A172 (cell line): ENCODE results near the gene MRC1. TPM values are rescaled to one million over a fixed set of nuclear protein-coding genes. Genes with fewer than 3 reads are reported as not detected.
"Not testable (repeated sequence)": the region's sequence is repeated elsewhere in the genome, so short reads cannot be mapped to it uniquely, and the experiment has no call there.

Source experiments
- DNase-seq: peaks from one replicate; pipeline ENCODE4 v3.0.0-alpha.2; 2015; ENCODE audit warnings: low spot score
- total RNA-seq: library from RNA; depleted of rRNA; stranded (reverse); fragments of >200 nt; shearing (Covaris generic); gene quantifications from 2 replicates; pipeline ENCODE4 v1.2.3, GENCODE V29; 2014

MRC1 gene
- total RNA-seq, 1 experiment from 2014 or later: not detected

DNA sequence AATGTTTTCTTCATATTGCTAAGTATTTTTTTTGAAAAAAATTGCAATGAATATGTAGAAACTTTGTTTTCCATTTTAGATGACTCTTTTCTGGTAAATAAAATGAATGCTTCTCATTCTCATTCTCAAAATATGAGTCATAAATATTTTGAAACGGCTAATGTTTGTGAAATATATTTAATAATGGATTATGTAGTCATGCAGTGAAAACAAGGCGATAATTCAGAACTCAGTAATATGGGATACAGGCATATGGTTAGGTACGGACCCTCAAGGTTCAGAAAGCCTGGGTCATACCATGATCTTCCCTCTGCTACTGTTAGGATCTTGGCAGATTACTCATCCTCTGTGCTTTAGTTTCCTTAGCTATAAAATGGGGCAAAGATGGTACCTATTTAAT, 96.3 kb downstream of the MRC1 start:
- DNase-seq: no peak

DNA sequence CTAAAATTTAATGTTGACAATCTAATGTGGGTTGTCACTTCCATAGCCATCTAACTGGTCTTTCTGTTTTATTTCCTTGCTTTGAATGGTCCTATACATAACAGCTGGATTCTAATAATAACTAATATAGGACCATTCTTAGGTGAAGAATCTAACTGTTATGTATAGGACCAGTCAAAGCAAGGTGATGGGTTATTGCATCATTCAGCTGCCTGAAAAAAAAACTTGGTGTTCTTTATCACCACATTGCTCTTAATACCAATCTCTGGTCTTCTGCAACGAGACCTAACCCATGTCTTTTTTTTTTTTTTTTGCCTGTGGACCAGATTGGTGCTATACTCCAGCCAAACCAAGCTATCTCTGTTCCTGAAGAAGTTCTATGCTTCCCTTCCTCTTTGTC, 96.9 kb downstream of the MRC1 start:
- DNase-seq: no peak

DNA sequence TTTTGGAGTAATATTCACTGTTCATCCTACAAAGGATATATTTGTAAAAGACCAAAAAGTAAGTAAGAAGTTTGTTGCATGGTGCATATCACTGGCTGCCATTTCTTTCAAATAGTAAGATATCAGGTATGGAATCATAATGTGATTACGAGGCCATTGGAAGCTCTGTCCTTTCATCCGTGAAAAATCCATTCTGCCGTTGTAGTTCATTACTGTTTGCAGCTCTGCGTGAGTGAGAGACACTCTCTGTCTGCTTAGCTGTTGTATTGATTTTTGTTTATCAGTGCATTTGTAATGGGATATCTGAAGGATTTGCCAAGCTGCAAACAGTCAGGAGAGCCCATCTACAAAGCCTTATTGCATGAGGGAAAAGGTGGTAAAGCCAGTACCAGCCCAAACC, 98.5 kb downstream of the MRC1 start:
- DNase-seq: no peak

DNA sequence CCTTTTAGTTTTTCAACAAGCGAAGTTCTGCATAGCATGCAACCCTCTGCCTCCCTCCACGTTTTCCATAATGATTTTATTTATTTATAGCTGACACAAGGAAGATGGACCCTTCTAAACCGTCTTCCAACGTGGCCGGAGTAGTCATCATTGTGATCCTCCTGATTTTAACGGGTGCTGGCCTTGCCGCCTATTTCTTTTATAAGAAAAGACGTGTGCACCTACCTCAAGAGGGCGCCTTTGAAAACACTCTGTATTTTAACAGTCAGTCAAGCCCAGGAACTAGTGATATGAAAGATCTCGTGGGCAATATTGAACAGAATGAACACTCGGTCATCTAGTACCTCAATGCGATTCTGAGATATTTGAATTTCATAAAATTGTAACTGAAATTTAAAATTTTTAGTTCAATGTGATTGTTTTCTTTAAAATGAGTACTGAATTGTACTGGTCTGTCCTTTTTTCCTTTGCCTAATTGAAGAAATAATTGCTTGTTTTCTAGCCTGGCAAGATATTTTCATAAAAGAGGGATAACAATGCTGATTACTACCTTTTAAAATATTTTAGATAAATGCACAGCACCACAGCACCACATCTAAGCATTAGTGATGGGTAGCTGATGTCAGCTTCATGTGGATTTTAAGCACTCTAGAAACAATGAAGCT, 101.1 kb downstream of the MRC1 start:
- DNase-seq: peak; percentile 62

DNA sequence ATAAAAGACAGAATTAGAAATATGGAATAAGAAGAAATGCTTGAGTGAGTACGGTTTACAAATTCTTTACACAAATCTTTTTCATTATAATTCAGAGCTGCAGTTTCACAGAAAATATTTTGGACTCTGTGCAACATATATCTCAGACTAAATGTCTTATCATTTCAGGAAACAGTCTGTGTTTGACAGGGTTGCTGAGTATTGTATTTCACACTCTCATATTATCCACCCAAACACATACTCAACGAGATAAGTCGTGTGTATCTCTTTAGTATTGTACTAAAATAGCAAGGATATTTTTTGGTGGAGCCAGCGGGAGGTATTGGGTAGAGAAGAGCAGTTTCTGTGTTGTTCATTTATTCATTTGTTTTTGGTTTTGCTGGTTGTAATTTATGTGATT, 103.6 kb downstream of the MRC1 start:
- no peak for DNase-seq

DNA sequence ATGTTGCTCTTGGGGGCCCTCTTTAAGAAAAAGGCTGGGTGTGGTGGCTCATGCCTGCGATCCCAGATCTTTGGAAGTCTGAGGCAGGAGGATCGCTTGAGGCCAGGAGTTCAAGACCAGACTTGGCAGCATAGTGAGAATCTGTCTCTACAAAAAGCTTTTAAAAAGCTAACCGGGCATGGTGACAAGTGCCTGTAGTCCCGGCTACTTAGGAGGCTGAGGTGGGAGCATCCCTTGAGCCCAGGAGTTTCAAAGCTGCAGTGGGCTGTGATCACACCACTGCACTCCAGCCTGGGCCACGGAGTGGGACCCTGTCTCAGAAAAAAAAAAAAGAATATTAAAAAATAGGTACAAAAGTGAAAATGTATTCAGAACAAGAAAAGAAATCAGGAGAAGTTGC, 104.5 kb downstream of the MRC1 start:
- no peak for DNase-seq

DNA sequence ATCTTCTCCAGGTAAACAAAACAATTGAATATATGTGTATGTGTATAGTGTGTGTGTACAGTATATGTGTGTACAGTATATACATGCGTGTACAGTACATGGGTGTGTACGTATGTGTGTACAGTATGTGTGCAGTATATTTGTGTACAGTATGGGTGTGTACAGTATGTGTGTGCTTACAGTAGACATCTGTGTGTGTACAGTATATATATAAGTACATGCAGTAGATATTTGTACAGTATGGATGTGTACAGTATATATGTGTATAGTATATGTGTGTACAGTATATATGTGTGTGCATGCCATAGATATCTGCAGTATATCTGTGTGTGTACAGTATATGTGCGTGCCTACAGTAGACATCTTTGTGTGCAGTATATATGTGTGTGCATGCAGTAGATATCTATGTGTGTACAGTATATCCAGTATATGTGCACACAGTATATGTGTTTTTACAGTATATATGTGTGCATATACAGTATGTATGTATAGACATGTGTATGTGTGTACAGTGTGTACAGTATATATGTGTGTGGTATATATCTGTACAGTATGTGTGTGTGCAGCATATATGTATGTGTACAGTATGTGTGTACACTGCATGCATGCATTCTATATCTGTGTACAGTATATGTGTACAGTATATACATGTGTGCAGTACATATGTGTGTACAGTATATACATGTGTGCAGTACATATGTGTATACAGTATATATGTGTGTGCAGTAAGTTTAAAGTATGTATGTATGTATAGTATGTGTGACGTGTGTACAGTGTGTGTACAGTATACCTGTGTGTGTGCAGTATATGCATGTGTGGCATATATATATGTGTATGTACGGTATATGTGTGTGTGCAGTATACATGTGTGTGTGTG, 105.3 kb downstream of the MRC1 start:
- no peak for DNase-seq

DNA sequence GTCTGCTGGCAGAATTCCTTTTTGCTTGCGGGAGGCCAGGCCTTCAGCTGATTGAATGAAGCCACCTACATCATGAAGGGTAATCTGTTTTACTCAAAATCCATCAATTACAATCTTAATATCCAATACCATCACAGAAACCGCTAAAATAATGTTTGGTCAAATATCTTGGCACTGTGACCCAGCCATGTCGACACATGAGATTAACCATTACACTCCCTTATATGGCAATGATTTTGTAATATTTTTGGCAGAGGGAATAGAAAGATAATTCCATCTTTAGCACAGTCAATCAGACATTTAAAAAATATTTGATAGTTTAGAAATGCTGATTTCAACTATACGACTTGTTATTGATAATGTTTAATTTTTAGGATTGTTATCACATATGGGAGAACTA, 106.0 kb downstream of the MRC1 start:
- DNase-seq: no peak

DNA sequence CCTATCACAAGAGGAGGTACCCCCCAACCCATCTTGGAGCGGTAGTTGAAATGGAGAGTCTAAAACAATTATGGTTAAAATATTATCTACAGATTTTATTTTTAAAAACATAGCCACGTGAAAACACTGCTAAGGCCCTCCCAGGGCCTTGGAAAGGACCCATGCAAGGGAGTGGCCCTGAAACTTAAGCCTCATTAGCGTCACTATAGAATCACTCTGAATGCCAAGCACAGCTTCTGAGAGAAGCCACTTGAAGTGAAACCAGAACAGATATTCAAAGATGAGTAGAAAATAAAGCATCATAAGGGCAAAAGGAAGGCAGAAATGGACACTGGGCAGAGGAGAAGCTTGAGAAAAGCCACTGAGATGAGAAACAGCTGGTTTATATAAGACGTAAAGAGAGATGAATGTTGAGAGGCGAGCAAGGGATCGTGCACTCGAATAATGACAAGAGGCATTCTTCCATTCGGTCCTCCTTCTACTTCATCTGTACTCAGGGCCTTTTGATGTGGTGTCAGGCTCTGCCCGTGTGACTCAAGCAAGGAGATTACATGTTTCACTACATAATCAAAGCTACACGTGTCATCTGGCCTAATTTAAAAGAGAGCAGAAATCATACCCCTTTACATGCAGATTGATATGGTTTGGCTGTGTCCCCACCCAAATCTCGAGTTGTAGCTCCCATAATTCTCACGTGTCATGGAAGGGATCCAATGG, 109.2 kb downstream of the MRC1 start:
- no peak for DNase-seq

DNA sequence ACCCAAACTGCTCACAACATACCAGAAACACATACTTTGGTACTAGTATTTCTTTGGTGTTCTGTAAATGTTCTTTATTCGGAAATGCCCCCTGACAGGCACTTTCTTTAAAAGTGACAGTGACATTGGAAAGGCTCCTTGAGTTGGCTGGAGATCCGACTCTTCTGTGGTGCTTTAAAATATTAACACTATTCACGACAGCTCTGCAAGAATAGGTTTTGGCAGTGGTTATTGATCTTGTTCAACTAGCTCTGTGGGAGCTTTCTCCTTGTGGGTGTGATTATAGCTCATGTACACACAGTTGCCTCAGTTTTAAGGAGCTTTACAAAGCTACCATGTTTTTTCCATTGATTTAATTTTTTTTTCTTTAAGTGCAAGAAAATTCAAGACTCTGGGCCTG, 112.2 kb downstream of the MRC1 start:
- no peak for DNase-seq

DNA sequence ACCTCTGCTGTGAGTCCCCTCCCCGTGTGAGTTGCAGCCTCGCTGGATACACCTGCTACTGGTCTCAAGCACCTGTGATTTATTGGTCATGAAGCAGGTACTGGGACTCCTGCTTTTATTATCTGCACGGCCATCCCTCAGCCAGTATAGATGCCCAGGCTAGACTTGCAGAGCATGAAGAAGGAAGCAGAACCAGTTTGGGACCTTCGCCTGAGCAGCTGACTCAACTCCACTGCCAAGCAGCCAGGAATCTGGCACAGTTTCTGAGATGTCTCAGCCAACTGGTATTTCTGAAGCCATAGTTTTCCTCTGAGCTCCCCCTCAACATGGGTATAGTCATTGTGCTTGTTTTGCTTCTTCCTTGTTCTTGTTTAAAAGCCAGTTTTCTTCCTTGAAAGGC, 114.6 kb downstream of the MRC1 start:
- peak; percentile 79 for DNase-seq

DNA sequence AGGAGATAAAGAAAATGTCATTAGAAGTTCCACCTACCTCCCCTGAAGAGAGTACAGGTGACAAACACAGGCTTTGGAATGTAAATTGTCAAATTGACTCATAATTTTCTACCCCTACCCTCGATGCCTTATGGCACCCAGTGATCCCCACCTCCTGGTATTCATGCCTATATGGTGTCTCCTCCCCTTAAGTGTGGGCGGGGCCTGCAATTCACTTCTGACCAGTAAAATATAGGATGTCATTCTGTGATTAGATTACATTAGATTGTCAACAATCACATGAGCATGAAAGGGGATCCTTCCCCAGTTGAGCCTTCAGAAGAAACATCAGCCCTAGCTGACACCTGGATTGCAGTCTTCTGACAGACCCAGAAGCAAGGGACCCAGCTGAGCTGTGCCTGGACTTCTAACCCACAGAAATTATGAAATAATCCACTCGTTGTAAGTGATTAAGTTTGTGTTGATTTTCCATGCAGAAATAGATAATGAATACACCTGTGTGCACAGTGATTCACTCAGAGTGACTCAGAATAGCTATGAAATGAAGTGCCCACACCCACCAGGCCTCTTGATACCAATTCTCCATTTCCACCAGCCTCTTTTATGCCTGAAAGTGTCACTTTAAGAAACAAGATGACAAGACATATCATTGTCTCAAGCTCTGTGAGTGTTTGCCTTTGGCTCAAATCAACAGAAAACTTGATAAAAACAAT, 134.0 kb downstream of the MRC1 start:
- no peak for DNase-seq

DNA sequence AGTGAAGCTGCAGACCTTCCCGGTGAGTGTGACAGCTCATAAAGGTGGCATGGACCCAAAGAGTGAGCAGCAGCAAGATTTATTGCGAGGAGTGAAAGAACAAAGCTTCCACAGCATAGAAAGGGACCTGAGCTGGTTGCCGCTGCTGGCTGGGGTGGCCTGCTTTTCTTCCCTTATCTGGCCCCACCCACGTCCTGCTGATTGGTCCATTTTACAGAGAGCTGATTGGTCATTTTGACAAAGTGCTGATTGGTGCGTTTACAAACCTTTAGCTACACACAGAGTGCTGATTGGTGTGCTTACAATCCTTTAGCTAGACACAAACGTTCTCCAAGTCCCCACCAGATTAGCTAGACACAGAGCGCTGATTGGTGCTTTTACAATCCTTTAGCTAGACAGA, 141.1 kb downstream of the MRC1 start:
- DNase-seq: not testable (repeated sequence)

DNA sequence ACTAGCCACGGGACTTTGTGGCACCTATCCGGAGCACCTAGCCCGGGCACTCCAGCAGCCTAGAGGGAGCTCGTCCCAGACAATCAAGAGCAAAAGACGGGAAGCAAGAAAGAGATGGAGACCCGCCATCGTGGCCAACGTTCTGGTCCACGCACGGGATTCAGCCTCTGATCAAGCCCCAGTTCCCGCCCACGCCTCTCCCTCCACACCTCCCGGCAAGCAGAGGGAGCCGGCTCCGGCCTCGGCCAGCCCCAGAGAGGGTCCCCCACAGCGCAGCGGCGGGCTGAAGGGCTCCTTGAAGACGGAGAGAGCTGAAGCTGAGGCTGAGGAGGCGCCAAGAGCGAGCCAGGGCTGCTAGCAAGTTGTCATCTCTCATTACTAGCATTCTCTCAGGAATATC, 141.6 kb downstream of the MRC1 start:
- DNase-seq: no peak

DNA sequence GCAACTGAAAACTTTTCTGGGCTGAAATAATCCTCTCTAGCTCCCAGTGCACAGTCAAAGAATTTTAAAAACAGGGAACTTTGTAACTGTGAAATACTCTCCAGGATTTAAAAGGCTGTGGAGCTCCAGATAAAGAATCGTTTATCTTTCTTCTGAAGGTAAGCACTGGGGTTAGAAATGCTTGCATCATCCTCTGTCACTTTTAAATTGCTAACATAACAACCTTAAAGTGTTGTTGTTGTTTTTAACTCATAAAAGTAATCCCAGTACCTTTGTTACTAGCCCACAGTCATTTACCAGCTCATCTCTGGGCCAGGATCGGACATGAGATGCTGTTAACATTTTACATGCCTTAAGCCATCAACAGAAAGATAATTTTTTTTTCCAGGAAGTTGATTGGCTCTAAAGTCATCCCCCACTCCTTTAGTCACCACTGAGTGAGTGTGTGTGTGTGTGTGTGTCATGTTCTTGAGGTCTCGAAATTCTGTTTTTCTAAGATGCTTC, 142.8 kb downstream of the MRC1 start, which contains the start of gene SLC39A12:
Gene SLC39A12, plus strand, starts transcription at position 51 of the 504 bp plus-strand sequence. CDS start 1,359 bp downstream, outside the sequence.
- DNase-seq: peak; percentile 42

DNA sequence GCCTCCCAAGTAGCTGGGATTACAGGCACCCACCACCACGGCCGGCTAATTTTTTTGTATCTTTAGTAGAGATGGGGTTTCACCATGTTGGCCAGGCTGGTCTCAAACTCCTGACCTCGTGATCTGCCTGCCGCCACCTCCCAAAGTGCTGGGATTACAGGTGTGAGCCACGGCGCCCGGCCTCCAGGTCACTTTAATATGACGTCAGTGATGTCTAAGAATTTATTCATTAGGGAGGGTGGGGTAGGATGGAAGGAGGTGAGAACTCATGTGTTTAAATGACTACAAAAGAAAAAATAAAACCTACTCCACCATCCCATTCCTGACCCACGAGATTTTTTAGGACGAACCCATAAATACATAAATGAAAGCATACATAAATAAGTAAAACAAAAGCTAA, 145.2 kb downstream of the MRC1 start:
- DNase-seq: not testable (repeated sequence)

DNA sequence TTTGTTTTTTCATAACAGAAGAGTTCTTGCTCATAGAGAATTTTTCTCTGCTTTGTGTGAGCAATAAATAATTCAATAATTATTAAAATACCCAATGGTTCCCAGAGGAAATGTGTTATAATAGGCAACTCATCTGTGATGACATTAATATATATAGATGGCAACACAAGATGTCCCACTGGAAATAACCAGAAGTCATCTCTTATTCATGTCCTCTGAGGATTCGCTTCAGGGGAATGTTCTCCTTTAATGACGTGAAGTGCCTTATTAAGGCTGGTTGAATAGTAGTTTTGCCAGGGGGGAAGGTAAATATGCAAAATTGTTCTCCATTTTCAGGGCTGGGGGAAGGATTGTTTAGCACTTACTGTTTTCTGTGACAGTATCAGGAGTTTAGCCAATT, 145.7 kb downstream of the MRC1 start:
- DNase-seq: no peak

DNA sequence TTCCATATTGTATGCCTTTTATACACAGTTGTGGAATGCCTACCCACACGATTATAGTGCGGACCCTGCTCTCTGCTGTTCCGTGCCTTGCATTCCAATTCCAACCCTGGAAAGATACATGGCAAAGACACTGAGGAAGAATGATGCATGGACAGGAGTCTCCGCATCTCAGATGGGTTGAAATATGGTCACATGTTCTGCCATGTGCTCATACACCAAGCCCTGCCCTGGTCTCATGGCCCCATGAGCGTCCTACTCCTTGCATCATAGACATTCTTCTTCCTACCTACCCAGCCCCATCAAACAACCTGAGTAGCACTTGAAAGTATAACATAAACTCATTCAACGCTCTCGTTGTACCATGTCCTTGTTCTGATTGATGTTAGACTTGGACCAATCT, 148.9 kb downstream of the MRC1 start:
- no peak for DNase-seq

DNA sequence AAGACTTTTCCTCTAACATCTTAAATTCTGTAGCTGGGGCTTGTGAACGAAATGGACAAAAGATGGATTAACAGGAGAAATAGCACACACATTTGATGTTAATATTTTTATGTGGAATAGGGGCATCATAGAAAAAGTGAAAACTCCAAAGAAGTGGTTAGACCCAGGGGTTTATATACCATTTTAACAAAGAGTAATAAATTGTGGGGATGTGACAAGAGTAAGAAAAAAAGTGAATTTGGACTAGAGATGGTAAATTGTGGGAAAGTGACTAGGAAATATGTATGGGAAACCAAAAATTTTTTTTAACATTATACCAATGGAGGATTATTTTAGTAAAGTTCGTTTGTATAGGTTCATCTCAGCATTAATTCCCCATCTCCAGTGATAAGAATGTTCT, 150.7 kb downstream of the MRC1 start:
- no peak for DNase-seq
